Parathyroid adenoma (tissue), 2 donors: ENCODE results near the gene CHPF2.

ENCODE experiments used
- H2AFZ ChIP-seq: fragments of 300-600 bp; sonication (generic); one replicate; pipeline ENCODE4 v1.7.0; 2017; ENCODE audit warnings: antibody characterized with exemption, mild to moderate bottlenecking
- H3K27ac ChIP-seq: fragments of 300-600 bp; sonication (generic); one replicate; pipeline ENCODE4 v1.7.0; 2017
- H3K27me3 ChIP-seq: fragments of 300-600 bp; sonication (generic); one replicate; pipeline ENCODE4 v1.7.0; 2017; ENCODE audit warnings: low read length; ENCODE audit not compliant: control insufficient read depth, insufficient read depth
- H3K36me3 ChIP-seq: fragments of 300-600 bp; sonication (generic); one replicate; pipeline ENCODE4 v1.7.0; 2017; ENCODE audit warnings: low read length; ENCODE audit not compliant: control insufficient read depth, insufficient read depth
- H3K4me1 ChIP-seq: fragments of 300-600 bp; sonication (generic); one replicate; pipeline ENCODE4 v1.7.0; 2017; ENCODE audit warnings: control low read depth
- H3K4me2 ChIP-seq: fragments of 300-600 bp; sonication (generic); one replicate; pipeline ENCODE4 v1.7.0; 2017; ENCODE audit warnings: low read length
- H3K4me3 ChIP-seq: fragments of 300-600 bp; sonication (generic); one replicate; pipeline ENCODE4 v1.7.0; 2017; ENCODE audit warnings: low read depth, low read length
- H3K79me2 ChIP-seq: fragments of 300-600 bp; sonication (generic); one replicate; pipeline ENCODE4 v1.7.0; 2017; ENCODE audit warnings: control low read depth
- H3K9ac ChIP-seq: fragments of 300-600 bp; sonication (generic); one replicate; pipeline ENCODE4 v1.7.0; 2017; ENCODE audit warnings: mild to moderate bottlenecking
- H3K9me3 ChIP-seq: fragments of 300-600 bp; sonication (generic); one replicate; pipeline ENCODE4 v1.7.0; 2017; ENCODE audit warnings: low read length; ENCODE audit not compliant: control insufficient read depth
- TF ChIP-seq, protein P1 (sequence below): fragments of 300-600 bp; sonication (generic); IDR thresholded peaks from one replicate; pipeline ENCODE4 v1.7.0; 2017; ENCODE audit warnings: antibody characterized with exemption, mild to moderate bottlenecking
- donor health status: primary hyperparathyroidism.

Gene CHPF2

DNA sequence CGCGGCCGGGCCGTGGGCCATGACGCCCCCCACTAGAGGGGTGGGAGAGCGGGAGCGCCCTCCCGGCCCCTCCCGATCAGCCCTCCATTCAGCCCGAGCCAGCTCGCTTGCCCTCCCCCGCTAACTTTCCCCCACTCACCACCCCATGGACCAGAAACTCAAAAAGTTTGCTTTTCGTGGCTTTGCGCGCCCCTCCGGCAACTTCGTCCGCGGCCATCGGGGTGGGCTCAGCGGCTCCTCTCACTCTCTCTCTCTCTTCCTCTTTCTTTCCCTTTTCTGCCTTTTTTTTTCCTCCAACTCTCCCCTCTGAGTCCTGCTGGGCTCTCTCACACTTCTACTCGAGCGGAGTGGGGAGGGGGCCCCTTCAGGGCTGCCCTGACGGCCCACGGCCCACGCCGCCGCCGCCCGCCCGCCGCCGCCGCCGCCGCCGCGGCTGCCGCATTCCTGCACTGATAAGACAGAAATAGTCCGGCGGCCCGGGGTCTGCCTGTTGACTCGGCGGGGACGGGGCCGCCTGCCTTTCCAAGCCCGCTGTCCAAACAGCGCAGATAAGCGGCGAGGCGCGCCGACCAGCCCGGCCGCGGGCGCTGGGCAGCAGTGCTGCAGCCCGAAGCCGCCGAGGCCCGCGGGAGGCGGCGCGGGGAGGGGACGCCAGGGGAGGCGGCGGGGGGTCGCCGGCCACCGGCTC lies 16.2 kb downstream of the CHPF2 start, which contains the start of gene SMARCD3:
TSS of gene SMARCD3 (minus strand) at position 349 of the 688 bp plus-strand sequence. CDS start at position 217, 132 bp downstream.
- Histone ChIP-seq H3K4me1 (peaks cover 35% of the 10 kb centered on the region), H3K36me3 (no peaks in the 10 kb centered on the region), H3K79me2 (no peaks in the 10 kb centered on the region), H2AFZ (peak within 1 kb of the TSS; percentile 90), H3K9ac (peak within 1 kb of the TSS; percentile 50), H3K4me2 (peak within 1 kb of the TSS; percentile 95), H3K9me3 (no peaks in the 10 kb centered on the region), H3K27me3 (no peaks in the 10 kb centered on the region), H3K4me3 (peak within 1 kb of the TSS; percentile 75), H3K27ac (peak within 1 kb of the TSS; percentile 89)
- TF ChIP-seq, protein P1, sequence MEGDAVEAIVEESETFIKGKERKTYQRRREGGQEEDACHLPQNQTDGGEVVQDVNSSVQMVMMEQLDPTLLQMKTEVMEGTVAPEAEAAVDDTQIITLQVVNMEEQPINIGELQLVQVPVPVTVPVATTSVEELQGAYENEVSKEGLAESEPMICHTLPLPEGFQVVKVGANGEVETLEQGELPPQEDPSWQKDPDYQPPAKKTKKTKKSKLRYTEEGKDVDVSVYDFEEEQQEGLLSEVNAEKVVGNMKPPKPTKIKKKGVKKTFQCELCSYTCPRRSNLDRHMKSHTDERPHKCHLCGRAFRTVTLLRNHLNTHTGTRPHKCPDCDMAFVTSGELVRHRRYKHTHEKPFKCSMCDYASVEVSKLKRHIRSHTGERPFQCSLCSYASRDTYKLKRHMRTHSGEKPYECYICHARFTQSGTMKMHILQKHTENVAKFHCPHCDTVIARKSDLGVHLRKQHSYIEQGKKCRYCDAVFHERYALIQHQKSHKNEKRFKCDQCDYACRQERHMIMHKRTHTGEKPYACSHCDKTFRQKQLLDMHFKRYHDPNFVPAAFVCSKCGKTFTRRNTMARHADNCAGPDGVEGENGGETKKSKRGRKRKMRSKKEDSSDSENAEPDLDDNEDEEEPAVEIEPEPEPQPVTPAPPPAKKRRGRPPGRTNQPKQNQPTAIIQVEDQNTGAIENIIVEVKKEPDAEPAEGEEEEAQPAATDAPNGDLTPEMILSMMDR: no peak

DNA sequence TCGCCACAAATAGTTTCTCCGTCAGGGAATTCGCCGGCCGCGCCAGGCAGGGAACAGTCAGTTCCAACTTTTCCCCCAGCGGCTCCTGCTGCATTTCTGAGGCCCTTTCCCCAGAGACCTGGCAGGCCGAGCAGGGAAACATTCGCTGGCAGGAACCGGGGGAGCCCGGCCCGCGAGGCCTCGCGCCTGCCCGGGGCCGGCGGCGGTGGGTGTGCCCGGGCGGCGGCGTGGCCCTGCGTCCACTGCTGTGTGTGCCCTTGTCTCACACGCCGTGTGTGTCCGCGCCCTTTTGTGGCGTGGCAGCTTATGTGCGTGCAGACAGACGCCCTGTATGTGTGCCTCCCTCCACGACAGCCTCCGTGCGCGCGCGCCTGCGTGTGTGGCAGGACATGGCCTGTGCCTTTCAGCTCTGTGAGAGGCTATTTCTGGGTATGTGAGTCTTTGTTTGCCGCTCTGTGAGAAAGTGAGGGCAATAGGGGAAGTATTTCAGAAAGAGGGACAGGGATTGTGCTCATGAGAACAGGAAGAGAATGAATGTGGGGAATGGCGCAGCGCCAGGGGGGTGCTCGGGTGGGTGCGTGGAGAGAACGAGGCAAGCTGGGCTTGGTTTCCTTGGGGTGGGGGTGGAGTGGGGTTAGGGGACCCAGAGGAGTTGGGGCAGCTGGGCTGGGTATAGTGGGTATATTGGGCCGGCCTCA lies 16.9 kb downstream of the CHPF2 start:
- TF ChIP-seq, protein P1: no peak
- peak overlapping the region; percentile 95 for H3K4me2 ChIP-seq
- H3K27me3 ChIP-seq: no peaks in the 10 kb centered on the region
- peak overlapping the region; percentile 89 for H3K27ac ChIP-seq
- no peak overlapping the region for H3K9ac ChIP-seq
- H3K4me1 ChIP-seq: peaks cover 35% of the 10 kb centered on the region
- no peaks in the 10 kb centered on the region for H3K79me2 ChIP-seq
- H2AFZ ChIP-seq: peak overlapping the region; percentile 90
- no peaks in the 10 kb centered on the region for H3K36me3 ChIP-seq
- peak overlapping the region; percentile 74 for H3K4me3 ChIP-seq
- H3K9me3 ChIP-seq: no peaks in the 10 kb centered on the region

- H3K4me3 ChIP-seq: peak overlapping the region; percentile 74
- peak overlapping the region; percentile 95 for H3K4me2 ChIP-seq
- no peaks in the 10 kb centered on the region for H3K79me2 ChIP-seq
- TF ChIP-seq, protein P1: no peak
- peak overlapping the region; percentile 90 for H2AFZ ChIP-seq
- peak overlapping the region; percentile 89 for H3K27ac ChIP-seq
- H3K9ac ChIP-seq: no peak overlapping the region
- H3K9me3 ChIP-seq: no peaks in the 10 kb centered on the region
- H3K4me1 ChIP-seq: peaks cover 34% of the 10 kb centered on the region
- no peaks in the 10 kb centered on the region for H3K36me3 ChIP-seq
- no peaks in the 10 kb centered on the region for H3K27me3 ChIP-seq
Observed at GRCh38 chr7:151249732-151250072, 17.4 kb downstream of the CHPF2 start.

- Histone ChIP-seq H3K9me3 (no peaks in the 10 kb centered on the region), H3K4me1 (peaks cover 33% of the 10 kb centered on the region), H3K9ac (no peak overlapping the region), H3K27ac (peak overlapping the region; percentile 89), H2AFZ (peak overlapping the region; percentile 80), H3K4me2 (peak overlapping the region; percentile 98), H3K36me3 (no peaks in the 10 kb centered on the region), H3K4me3 (peak overlapping the region; percentile 74), H3K79me2 (no peaks in the 10 kb centered on the region), H3K27me3 (no peaks in the 10 kb centered on the region)
- TF ChIP-seq, protein P1: no peak
Observed at GRCh38 chr7:151250181-151251132, 18.2 kb downstream of the CHPF2 start.
